Ovary (tissue), 3 donors: ENCODE measurements around the gene PSTPIP2.

ENCODE experiments used
- CTCF ChIP-seq, 3 donors: fragments of 450-650 bp in 2 of 3; fragments of 200-600 bp in 1 of 3; IDR thresholded peaks; one replicate each; pipeline versions ENCODE4 v1.5.1 to v1.8.0; 2016 to 2022; ENCODE audit warnings: antibody characterized with exemption in 3 of 3, mild to moderate bottlenecking in 1 of 3
- POLR2A ChIP-seq: fragments of 450-650 bp; IDR thresholded peaks from one replicate; pipeline ENCODE4 v1.6.1; 2017; ENCODE audit warnings: antibody characterized with exemption, mild to moderate bottlenecking, moderate library complexity
- donor health status: DM: no; HTN: no; CAD: no.

GRCh38 chr18:46061387-46061786, 10.7 kb downstream of the PSTPIP2 start:
- TF ChIP-seq POLR2A (no peak), CTCF (IDR thresholded peaks at IDR 0.05) (no peak)
